ENCODE data around the gene ABCC9.
"Not testable (repeated sequence)": the region's sequence is repeated elsewhere in the genome, so short reads cannot be mapped to it uniquely, and the experiment has no call there.

ABCC9 gene

DNA sequence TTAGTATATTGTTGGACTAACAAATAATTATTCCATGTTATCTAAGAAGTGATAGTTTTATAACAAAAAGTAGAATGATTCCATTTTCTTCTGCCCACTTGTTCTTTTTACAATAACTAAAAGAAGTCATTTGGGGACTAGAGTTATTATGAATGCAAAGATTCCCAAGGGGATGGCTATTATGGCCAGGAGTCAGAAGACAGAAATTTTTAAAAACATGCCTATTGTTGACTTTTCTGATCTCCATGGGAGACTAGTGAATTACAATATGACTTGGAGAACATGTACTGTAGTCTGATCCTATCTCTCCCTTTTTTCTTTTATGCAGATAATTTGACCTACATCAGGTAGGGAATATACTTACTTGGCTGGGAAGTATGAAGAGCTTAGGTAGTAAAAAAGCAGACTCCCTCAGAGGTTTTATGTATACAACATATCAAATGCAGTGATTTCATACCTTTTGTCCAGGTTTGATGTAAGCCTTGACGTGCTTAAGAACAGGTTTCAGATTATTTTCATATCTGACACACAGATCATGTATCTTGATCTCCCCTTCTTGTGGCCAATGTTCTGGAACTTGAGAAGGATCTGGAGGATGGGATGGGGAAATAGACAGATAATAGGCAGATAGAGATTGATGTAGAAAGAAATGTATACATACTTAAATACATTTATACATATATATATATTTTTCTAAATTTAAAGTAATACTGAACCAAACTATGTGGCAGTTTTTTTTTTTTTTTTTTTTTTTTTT is 125.7 kb downstream of the ABCC9 start:
- no peak for DNase-seq (ENCODE audit: low spot score)

DNA sequence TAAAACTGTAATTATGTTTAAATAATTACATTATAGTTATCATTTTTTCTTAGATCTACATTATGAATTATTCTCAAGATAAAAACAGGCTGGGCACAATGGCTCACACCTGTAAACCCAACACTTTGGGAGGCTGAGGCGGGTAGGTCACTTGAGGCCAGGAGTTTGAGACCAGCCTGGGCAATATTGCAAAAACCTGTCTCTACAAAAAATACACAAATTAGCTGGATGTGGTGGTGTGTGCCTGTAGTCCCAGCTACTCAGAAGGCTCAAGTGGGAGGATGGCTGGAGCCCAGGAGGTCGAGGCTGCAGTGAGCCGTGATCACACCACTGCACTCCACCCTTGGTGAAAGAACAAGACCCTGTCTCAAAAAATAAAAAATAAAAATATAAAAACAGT is 126.4 kb downstream of the ABCC9 start:
- no peak for DNase-seq (ENCODE audit: low spot score)

DNA sequence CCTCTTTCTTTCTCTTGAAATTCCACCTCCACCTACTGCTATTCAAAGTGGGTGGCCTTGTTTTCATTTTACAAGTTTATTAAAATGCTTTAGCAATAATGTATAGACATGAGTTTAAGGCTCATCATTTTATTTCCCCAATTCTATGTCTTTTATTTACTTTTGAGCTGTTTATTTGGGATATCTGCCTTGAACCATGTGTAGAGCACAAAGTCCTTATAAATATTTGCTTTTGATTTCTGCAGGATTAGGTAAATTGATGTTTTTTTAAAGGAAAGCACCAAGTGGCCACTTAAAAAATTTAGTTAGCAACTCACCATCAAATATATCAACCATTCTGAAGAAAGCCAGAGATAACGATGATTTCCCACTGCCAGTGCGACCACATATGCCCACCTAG is 126.9 kb downstream of the ABCC9 start:
- DNase-seq (ENCODE audit: low spot score): no peak

DNA sequence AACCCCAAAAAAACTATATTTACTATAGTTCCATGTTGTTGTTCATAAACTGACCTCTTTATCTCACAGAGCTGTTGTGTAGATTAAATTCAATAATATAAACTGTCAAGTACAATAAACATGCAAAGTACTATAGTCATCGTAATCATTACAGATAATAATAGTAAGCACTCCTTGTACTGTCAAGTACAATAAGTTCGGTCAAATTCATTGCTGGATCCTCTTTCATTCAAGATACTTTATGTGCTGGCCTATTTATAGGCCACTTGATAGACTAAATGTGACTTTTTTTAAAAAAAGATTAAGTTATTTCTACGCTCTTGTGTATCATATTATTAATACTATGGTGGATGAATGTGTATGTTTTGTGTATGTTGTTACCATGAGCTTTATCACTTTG is 127.5 kb downstream of the ABCC9 start:
- no peak for DNase-seq (ENCODE audit: low spot score)

DNA sequence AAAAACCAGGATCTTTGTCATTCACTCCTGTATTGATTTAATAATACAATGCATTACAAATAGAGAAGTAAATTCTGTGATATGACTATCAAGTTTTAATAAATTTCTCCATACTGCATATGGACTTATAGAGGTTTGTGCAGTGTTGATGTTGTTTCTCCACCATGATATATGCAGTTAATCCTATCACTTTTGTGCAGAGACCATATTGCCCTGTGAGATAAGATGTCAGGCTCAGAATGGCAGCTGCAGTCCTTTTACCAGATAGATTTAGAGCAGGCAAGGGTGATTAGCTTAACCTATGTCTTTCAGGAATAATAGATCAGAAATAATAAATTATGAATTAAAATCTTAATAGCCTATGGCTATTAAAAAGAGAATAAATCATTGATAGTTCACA is 128.1 kb downstream of the ABCC9 start:
- DNase-seq (ENCODE audit: low spot score): no peak

DNA sequence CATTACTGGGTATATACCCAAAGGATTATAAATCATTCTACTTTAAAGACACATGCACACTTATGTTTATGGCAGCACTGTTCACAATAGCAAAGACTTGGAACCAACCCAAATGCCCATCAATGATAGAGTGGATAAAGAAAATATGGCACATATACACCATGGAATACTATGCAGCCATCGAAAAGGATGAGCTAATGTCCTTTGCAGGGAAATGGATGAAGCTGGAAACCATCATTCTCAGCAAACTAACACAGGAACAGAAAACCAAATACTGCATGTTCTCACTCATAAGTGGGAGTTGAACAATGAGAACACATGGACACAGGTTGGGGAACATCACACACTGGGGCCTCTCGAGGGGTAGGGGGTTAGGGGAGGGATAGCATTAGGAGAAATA is 128.9 kb downstream of the ABCC9 start:
- not testable (repeated sequence) for DNase-seq (ENCODE audit: low spot score)

DNA sequence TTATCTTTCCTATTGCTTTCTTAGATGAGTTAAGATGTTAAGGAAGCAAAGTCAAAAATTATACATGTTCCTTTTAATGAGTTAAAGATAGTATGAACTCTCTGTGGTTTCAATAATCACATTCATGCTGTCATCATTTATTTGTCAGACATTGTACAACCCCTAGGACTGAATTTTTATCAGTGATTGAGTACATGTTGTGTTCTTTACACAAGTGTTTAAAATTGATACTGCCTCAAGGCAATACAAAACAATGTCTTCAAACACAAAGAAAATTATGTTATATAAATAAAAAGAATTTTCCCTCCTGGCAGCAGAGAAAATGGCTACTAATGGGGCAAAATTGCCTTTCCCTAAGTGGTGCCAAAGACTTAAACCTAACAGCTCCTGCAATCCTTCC is 132.1 kb downstream of the ABCC9 start:
- no peak for DNase-seq (ENCODE audit: low spot score)

DNA sequence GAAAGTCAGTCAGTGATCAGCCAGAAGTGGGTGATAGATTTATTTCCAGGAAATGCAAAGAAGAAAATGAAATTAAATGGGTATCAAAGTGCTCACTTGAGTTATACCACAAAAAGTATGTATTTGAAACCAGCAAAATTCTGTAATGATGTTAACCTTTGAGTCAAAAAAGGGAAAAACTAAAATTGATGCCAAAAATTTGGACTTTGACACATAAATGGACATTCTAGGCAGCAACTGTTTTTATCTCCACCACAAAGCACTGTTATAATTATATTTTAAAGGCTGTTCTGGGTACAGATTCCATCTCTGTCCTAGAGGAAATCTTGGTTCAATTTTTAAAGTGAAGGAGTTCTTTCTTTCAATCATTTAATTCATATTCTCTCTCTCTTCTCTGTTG is 135.0 kb downstream of the ABCC9 start:
- no peak for DNase-seq (ENCODE audit: low spot score)

DNA sequence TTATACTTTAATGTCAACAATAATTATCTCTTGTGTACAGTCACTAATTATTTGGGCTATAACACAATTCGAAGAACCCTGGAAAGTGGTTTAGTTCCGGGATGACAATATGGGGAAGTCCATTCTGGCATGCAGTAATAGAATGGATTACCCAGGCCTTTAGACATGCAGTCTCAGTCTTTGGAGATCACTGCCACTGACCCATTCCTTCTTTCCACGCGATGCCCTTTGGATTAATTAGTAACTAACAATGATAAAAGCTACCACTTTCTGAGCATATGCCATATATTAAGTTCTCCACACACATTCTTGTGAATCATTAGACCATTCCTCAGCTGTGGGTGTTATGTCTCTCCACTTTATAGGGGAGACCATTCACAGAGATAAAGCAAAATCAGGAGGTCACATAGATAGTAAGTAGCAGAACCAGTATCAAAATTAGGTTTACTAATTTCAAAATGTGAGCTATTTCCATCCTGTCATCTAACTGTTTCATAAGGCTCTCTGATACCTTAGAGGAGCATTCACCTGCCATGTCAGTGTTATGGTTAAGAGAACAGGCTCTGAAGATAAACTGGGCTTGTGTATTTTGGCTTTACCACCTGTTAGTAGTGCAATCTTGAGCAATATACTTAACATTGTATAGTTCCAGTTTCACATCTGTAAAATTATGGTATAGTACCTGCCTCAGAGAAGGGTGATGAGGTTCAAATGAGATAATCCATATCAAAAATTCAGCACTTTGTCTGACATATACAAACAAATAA is 139.5 kb downstream of the ABCC9 start:
- no peak for DNase-seq (ENCODE audit: low spot score)

DNA sequence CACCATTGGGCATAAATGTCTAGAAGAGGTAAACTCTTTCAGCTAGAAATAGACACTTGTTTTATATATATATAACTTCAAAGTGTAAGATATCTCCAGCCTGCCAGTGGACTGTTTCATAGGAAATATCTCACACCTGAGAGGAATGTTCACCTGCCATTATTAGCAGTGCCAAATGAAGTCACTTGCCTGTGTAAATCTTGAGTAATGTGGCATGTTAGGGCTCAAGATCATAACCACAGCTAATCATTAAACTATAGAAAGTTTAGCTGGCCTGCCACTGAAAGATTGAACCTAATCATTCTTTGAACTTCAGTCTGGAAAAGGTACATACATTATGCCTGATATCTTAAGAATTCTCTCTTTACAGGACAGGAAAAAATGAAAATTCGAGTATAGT is 141.2 kb downstream of the ABCC9 start:
- DNase-seq (ENCODE audit: low spot score): no peak

DNA sequence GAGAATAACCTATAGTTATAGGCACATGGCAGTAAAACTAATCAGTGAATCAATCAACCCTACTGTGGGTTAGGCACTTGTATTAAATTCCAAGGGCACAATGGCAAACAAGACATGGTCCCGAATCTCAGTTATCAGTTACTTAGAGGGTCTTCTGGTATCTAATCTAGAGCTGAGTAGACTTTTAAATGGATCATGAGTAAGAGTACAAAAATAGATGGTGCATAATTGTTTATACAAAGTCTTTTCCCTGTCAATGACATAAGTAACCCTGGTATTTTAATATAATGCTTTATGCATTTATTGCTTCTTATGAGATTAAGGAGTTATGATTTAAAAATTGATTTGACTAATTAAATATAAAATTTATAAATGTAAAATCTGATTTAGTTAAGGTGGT is 143.7 kb downstream of the ABCC9 start:
- no peak for DNase-seq (ENCODE audit: low spot score)

DNA sequence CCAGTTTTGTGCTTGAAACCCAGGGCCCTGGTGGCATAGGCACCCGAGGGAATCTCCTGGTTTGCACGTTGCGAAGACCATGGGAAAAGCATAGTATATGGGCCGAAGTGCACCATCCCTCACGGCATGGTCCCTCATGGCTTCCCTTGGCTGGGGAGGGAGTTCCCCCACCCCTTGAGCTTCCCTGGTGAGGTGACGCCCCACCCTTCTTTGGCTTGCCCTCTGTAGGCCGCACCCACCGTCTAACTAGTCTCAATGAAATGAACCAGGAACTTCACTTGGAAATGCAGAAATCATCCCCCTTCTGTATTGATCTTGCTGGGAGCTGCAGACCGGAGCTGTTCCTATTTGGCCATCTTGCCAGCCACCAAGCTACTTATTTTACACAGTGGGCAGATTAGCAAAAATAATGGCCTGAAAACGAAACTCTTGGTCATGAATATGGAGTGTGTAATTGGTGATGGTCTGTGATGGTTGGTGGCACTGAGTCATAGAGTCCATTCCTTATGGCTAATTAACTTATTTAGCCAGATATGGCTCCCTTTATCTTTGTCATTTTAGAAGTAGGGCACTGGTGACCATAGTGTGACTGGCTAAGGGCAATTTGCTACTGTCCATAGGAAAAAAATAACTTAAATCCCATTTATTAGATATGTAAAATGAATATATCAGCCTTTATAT is 145.4 kb downstream of the ABCC9 start:
- no peak for DNase-seq (ENCODE audit: low spot score)

DNA sequence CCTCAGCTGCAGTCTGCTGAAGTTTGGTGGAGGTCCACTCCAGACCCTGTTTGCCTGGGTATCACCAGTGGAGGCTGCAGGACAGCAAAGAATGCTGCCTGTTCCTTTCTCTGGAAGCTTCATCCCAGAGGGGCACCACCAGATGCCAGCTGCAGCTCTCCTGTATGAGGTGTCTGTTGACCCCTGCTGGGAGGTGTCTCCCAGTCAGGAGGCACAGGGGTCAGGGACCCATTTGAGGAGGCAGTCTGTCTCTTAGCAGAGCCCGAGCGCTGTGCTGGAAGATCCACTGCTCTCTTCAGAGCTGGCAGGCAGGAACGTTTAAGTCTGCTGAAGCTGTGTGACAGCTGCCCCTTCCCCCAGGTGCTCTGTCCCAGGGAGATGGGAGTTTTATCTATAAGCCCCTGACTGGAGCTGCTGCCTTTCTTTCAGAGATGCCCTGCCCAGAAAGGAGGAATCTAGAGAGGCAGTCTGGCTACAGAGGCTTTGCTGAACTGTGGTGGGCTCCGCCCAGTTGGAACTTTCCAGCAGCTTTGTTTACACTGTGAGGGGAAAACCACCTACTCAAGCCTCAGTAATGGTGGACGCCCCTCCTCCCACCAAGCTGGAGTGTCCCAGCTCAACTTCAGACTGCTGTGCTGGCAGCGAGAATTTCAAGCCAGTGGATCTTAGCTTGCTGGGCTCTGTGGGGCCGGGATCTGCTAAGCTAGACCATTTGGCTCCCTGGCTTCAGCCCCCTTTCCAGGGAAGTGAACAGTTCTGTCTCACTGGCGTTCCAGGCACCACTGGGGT is 146.2 kb downstream of the ABCC9 start:
- DNase-seq (ENCODE audit: low spot score): not testable (repeated sequence)

DNA sequence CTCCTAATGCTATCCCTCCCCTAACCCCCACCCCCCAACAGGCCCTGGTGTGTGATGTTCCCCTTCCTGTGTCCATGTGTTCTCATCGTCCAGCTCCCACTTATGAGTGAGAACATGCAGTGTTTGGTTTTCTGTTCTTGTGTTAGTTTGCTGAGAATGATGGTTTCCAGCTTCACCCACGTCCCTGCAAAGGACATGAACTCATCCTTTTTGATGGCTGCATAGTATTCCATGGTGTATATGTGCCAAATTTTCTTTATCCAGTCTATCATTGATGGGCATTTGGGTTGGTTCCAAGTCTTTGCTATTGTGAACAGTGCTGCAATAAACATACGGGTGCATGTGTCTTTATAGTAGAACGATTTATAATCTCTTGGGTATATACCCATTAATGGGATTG is 151.5 kb downstream of the ABCC9 start:
- not testable (repeated sequence) for DNase-seq (ENCODE audit: low spot score)

DNA sequence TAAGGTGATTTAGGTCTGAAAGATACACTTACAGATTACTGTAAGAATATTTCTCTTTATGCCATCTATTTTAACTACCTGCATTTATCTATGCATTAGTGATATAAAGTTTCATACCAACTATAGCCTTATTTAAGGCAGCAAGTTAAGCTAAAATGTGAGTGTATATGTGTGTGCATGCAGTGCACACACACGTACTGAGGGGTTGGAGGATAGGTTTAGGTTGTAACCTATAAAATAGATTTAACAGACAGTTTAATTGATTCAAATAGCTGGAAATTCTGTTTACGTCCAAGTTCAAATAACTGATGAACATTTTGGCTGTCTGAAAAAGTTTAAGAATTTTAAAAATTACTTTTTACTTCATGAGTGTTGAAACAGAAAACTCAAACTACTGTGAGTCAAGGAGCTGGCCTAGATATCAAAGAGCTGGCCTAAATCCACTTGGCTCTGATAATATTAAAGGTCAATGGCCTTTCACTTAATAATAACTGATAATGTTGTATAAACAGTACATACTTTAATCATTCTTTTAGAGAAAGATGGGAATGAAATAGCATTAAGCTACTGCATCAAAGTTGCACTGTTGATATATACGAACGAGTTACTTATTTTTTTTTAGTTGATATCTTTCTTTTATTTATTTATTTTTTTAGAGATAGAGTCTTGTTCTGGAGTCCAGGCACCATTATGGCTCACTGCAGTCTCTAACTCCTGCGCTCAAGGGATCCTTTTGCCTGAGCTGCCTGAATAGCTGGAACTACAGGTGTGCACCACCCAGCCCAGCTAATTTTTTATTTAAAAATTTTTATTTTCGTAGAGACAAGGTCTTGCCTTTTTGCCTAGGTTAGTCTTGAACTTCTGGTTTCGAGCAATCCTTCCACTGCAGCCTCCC is 152.9 kb downstream of the ABCC9 start:
- DNase-seq (ENCODE audit: low spot score): no peak

DNA sequence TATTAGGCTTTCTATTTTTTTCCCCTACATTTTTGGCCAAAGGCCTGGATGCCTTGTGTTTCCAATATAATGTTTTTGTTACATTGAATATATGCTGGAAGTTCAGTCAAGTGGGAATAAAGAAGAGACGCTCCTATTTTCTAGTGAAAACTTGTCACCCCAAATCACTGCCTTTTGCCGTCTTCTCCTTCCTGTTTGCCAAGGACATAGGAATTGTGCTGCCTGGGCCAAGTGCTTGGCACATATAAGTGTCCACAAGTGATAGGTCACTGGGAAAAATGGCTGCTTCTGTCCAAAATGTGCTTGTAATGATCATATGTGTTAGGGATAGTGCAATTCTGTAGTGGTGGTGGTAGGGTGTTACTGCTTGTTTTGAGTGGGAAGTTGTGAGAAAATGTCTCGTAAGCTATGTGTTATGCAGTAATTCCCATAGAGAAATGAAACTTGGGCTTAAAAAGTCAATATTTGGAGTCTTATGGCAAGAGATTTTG is 155.1 kb downstream of the ABCC9 start:
- DNase-seq (ENCODE audit: low spot score): no peak

DNA sequence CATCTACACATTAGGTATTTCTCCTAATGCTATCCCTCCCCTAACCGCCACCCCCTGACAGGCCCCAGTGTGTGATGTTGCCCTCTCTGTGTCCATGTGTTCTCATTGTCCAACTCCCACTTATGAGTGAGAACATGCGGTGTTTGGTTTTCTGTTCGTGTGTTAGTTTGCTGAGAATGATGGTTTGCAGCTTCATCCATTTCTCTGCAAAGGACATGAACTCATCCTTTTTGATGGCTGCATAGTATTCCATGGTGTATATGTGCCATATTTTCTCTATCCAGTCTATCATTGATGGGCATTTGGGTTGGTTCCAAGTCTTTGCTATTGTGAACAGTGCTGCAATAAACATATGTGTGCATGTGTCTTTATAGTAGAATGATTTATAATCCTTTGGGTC is 158.5 kb downstream of the ABCC9 start:
- DNase-seq (ENCODE audit: low spot score): not testable (repeated sequence)

DNA sequence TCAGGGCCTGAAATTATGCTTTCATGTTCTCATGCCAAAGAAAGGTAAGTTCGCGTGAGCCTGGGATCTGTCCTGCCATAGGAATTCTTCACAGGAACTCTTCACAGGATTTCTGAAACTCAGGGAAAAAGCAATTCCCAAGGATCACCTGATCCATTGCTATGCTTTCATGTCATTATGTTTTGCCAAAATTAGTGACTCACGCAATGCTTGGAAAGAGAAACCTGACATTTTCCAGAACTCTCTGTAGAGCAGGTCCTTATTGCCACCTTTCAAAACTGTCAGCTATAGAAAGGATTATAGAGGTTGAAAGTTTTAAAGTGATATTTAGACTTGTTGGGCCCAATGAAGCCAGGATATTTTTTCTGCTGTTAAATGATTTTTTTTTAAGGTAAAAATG is 160.4 kb downstream of the ABCC9 start:
- DNase-seq (ENCODE audit: low spot score): no peak

DNA sequence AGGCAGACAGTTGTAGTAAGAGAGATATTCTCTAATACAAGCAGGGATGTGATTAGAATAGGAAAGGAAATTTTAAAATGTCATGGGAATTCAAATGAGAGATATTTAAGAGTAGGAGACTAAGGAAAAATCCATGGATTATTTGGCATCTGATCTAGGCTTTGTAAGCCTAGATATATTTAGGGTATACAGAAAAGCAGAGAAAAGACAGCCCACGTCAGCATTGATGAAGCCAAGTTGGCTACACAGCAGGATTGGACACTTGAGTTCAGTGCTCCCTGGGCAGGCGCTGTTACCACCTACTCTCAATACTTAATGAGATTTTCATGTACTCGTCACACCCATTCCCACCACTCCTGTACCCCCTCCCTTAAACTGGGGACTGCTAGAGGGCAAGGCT is 165.1 kb downstream of the ABCC9 start:
- DNase-seq (ENCODE audit: low spot score): no peak

DNA sequence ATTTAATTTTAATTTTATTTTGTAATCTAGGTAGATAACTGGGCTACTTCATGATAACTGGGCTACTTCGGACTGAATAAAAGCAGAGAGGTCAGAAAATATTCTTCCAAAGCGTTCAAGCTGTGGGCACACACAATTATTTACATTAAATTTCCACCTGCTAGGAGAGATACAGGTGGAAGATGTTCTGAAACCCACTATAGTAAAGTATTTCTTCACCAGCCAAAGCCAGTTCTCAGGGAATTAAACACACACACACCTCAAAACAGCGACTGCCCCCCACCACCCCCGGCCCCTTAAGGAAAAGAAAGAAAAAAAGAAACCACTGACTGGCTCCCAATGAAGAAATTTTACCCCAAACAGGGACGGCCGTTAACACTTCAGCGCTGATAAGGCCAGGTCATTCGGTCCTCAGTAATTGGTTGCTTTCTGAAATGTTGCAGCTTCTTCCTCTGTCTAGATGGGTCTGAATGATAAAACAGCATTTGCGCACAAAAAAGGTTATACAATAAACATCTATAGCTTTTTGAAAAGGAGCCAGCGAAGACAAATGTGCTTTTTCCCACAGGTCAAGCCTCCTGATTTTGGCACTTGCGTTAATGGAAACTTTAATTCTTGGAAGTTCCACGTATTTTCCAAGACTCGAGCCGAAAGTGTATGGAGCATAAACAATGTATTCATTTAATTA is 165.9 kb downstream of the ABCC9 start:
- no peak for DNase-seq (ENCODE audit: low spot score)
